C4-2B (cell line): Measurements from ENCODE around the gene OXNAD1.

Experiments
- CTCF ChIP-seq: fragments of 450-650 bp; conservative IDR thresholded peaks from 2 replicates; pipeline ENCODE4 v1.5.1; 2017; ENCODE audit warnings: mild to moderate bottlenecking
- ZFX ChIP-seq: fragments of 450-650 bp; IDR thresholded peaks from 2 replicates; pipeline ENCODE4 v1.6.1; 2017

DNA sequence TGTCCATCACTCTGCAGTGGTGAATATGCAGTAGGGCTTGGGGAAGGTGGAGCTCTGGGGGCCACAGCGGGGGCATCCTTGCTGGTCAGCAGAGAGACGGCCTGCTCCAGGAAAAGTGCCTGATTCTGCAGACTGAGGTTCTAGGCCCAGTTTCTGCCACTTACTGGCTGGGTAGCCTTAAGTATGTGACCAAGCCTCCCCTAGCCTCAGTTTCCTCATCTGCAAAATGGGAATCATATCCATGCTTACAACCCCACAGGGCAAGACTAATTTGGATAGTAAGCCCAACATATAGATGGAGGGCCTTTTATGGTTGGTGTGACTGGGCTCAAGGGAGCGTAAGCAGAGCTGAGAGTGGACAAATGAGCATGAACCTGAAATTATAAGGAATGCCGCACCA, 60.8 kb downstream of the OXNAD1 start:
- TF ChIP-seq CTCF = no peak
- TF ChIP-seq ZFX = no peak
